Activated gamma-delta T cell (primary cell): ENCODE results near the gene TGFBRAP1.

Experiments used
- DNase-seq: peaks from one replicate; lab custom pipeline; 2025; lab: John Stamatoyannopoulos, UW

Gene TGFBRAP1

GRCh38 chr2:105238664-105239240, 90.8 kb downstream of the TGFBRAP1 start:
- DNase-seq, result no peak

- DNase-seq, result no peak
Observed at GRCh38 chr2:105237045-105237765, 92.3 kb downstream of the TGFBRAP1 start.

GRCh38 chr2:105236060-105236424, 93.5 kb downstream of the TGFBRAP1 start:
- DNase-seq, result no peak

- no peak for DNase-seq
Observed at GRCh38 chr2:105235388-105236059, 94.0 kb downstream of the TGFBRAP1 start.

GRCh38 chr2:105231232-105231619, 98.3 kb downstream of the TGFBRAP1 start:
- DNase-seq, result no peak

- DNase-seq, result no peak
Observed at GRCh38 chr2:105224444-105224843, 105.1 kb downstream of the TGFBRAP1 start.

- no peak for DNase-seq
Observed at GRCh38 chr2:105220604-105221003, 108.9 kb downstream of the TGFBRAP1 start.

- no peak for DNase-seq
Observed at GRCh38 chr2:105215586-105216192, 113.8 kb downstream of the TGFBRAP1 start.
